HT-29 (cell line): ENCODE measurements around the gene PDE6B. TPM values are rescaled to one million over a fixed set of nuclear protein-coding genes. Genes with fewer than 3 reads are reported as not detected.
"Not testable (repeated sequence)": the region's sequence is repeated elsewhere in the genome, so short reads cannot be mapped to it uniquely, and the experiment has no call there.

Experiments used
- DNase-seq: peaks from one replicate; pipeline ENCODE4 v3.0.0-alpha.2; 2015; ENCODE audit warnings: low spot score
- total RNA-seq: library from RNA; depleted of rRNA; stranded (reverse); fragments of >200 nt; shearing (Covaris generic); gene quantifications from 2 replicates; pipeline ENCODE4 v1.2.3, GENCODE V29; 2014

Gene PDE6B
- total RNA-seq, 1 experiment from 2014 or later, result not detected

DNA sequence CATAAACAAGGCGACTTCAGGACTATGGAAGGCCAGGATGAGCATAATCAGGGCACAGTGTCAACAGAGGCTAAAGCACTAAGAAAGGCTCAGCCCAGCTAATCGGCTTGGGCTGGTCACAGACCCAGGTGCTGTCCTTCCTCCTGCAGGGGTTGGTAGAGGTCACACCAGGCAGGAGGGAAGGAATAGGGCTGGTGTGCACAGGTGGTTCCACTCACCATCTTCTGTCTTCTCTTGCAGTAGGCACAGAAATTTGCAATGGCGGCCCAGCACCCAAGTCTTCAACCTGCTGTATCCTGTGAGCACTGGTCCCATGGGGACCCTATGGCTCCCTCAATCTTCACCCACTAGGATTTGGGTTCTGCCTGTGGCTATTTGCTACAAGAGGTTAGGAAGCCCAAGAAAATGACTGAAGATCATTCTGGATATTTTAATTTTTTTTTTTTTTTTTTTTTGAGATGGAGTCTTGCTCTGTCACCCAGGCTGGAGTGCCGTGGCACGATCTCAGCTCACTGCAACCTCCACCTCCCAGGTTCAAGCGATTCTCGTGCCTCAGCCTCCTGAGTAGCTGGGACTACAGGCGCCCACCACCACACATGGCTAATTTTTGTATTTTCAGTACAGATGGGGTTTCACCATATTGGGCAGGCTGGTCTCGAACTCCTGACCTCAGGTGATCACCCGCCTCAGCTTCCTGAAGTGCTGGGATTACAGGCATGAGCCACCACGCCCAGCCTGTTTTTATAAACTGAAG is 44.6 kb downstream of the PDE6B start:
- not testable (repeated sequence) for DNase-seq

DNA sequence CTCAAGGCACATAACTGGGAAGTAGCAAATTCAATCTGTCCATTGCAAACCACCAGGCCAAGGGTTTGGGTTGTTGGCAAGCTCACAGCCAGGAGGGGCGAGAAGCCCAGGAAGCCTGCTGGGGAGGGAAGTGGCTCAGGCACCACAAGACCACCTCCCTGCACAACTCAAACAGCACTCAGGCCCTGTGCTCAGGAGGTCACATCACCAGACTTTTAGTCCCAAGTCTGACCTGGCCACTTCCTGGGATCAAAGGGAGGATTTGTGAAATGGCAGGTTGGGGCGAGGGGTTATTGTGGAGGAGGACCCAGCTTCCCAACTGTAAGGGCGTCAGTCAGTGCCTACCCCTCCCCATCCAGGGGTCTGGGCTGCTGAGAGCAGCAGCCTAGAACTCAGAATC is 46.4 kb downstream of the PDE6B start:
- no peak for DNase-seq

DNA sequence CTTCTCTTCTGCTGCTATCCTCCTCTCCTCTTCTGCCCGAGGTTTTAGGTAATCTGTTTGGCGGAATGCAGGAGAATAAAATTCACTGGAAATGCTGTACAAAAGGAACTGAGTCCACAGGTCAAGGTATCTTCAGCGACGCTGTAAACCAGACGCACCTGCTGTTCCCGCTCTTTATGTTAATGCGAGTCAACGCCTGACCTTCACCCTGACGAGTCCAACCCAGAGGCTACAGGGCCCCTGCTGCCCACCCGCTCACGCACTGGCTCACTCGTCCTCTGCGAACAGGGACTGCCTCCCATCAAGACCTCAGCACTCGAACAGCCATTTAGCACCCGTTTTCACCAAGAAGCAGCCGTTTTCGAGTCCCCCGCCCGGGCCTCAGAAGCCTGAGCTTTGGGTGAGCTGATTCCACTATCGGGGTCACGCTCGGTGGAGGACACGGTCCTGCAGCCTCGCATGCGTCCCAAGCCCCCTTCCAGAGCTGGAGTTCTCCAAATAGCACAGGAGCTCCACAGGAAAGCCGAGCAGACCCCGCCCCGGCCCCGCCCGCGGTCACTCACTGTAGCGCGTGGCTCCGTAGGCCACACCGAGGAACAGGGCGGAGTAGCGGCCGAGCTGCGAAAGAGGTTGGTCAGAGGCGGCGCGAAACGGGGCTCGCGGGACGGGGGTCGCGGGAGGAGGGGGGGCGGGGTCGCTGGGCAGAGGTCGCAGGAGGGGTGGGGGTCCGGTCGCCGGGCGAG is 48.1 kb downstream of the PDE6B start:
- DNase-seq, result no peak

DNA sequence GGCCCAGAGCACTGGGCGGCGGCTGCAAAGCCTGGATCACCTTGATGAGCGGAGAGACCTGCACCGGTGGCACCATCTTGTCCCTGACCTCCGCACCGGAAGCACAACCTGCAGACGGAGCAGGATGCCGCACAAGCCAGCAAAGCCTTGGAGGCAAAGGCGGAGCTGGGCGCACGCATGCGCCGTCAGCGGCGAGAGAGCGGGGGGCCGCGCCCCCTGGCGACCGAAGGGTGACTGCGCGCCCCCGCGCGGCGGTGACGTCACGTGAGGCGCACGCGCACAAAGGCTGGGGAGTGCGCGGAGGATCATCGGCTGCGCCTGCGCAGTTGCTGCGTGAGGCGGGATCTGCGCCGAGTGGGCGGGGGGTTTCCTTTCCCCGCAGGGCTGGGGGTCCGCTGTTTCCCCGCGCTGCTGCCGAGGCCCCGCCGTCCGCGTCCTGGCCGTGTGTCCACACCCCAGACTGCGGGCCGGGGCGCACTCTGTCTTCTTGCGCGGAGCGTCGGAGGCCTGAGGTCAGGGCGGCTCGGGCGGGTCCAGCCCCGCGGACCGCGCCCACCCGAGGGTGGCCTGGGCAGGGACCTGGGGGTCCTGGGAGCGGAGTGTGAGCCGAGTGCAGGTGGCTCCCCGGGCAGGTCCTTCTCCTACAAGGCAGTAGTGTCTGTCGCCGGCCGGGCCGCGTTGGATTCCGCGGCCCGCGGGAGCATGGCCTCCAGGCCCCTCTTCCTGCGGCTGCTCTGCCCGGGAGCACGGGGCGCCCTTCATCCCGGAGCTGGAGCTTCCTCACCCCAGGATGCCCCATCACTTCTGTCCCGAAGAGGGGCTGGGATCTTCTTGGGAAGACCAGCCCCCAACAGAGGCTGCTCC is 49.0 kb downstream of the PDE6B start, which contains the start of the genes ATP5ME and MYL5:
TSS of gene ATP5ME (minus strand) at position 105 of the 864 bp plus-strand sequence. CDS start at position 76, 29 bp downstream.
TSS of gene MYL5 (plus strand) at position 371 of the 864 bp plus-strand sequence. CDS start 3,485 bp downstream, outside the sequence.
- peak; percentile 94 for DNase-seq

DNA sequence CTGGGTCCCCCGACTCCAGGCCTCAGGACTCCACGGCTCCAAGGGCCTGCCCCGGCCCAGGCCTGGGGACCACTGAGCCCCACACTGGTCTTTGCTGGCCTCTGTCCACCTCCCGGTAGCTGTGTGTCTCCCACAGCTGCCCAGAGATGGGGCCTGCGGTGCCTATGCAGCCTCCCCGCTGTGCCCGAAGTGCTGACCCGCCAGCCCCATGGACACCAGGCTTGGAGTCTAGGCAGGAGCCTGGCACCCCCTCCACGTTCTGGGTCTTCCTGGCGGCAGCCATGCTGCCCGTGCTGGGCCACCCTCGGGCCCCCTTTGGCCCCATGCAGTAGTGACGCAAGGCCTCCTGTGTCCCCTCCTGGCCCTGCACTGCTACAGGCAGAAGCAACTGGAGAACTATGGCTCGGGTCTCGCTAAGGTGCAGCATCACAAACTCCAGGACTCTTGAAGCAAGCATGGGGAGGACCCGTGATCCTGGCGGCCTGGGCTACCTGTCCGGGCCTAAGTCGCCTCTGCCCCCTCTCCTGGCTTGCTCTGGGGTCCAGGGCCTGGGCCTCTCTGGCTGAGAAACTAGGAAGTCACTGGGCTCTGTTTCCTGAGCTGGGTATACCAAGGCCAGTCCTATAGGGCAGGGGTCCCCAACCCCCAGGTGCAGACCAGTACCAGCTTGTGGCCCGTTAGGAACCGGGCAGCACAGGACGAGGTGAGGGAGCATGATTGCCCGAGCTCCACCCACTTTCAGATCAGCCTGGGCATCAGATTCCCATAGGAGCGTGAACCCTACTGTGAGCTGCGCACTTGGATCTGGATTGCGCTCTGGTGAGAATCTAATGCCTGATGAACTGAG is 49.9 kb downstream of the PDE6B start:
- DNase-seq, result no peak

DNA sequence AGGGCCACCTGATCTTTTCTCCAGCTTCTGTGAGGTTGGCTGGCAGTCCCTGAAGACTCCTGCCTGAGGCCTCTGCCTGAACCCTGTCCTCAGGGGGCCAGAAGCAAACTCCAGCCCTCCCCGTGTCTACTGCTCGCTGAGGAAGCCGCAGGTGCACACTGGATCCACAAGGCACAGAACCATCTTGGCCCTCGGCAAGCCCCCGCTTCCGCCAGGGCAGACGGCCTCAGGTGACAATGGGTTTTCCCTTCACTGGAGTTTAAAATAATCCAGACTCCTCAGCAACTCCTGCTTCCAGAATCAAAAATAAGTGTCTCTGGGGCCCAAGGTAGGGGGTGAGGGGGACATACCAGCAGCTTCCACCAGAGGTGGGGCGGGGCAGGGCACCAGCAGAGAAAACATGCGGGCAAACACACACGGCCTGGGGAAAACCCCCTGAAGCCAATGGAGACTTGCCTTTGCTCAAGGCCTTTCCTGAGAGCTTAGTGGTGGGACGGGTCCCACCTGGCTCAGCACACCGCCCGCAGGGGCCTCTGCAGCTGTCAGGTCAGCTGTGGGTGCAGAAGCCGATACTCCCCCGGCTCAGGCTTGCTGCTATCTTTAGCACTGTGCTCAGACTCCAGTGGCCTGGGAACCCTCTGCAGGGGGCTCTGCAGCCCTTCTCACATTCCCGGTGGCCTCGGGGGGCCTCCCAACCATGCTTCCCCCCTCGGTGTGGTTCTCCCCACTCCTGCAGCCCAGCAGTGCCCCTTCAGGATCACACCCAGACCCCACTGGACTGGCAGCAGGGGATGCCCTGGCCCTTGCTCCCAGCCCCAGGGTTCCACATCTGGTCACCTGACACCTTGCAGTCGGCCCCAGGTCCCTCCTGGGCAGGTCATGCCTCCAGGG is 50.9 kb downstream of the PDE6B start:
- no peak for DNase-seq

DNA sequence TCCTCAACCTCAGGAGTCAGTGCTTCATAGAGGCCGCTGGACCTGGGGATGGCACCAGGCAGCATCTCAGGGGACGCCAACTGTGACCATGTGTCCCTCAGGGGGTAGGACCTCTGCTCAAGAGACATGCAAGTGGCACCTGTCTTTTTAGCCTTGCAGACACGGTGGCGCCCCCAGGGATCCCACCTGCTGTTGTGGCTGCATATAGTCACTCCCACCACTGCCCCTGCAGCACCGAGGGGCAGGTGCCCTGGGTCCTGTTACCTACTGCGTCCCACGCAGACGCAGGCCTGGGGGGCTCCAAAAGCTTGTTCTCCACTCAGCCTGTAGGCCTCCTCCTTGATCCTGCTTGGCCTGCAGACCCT is 51.5 kb downstream of the PDE6B start:
- DNase-seq, result no peak

DNA sequence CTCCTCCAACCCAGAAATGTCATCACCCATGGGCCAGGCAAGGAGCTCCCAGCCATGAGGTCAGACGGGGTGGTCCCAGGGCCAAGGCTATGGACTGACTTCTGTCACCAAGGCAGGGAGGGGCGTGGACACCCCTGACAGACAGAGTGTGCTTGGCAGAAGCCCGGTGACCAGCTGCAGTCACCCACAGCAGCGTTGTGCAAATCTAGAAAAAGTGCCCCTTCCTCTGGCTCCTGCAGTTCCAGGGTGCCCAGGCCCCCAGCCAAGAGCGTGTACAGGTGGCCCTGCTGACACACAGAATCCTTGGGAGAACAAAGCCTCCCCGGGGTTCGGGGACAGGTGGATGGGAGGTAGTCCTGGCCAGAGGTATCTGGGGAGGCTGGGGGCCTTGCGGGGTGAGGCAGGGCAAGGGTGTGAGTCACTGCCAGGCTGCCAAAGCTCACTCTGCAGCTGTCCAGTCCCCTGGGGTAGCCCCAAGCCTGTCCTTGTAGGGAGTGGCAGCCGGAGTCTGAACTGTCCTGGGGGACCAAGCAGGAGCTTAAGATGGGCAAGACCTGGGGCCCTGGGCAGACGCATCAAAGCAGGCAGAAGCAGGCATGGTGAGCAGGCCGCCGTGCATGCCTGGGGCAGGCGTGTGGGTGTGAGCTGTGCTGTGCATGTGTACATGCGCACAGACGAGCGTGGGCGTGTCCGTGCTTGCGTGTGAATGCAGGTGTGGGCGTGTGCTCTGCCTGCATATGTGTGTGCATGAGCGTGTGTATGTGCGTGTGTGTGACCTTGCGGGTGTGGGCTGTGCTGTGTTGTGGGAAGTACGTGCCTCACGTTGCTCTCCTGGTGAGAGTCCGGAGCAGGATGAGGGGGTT is 52.3 kb downstream of the PDE6B start:
- peak; percentile 64 for DNase-seq

DNA sequence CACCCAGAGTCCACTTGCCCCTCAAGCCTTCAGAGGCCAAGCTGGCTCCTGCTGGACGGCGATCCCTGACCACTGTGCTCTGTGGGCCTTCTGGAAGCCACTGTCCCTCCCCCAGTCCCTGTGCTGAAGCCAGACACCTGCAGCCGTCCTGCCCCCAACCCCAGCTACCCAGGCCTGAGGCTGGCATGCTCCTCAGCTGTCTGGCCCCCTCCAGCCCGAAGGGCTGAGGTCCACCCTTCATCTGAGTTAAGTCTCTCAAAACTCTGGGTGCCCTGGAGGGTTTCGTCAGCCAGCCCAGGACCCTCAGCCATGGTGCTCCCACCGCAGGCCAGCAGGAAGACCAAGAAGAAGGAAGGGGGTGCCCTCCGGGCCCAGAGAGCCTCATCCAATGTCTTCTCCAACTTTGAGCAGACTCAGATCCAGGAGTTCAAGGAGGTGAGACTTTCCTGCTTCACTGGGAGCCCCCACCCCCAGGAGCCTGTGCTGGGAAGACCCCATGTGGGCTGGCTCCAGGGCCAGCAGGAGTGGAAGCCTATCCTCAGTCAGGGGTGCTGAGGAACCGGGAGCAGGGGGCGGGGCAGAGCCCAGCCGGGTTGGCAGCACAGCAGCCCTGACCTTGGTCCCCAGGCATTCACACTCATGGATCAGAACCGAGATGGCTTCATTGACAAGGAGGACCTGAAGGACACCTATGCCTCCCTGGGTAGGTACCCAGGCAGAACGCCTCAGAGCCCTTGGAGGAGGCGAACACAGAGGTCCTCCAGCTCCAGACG is 53.1 kb downstream of the PDE6B start:
- DNase-seq, result no peak

DNA sequence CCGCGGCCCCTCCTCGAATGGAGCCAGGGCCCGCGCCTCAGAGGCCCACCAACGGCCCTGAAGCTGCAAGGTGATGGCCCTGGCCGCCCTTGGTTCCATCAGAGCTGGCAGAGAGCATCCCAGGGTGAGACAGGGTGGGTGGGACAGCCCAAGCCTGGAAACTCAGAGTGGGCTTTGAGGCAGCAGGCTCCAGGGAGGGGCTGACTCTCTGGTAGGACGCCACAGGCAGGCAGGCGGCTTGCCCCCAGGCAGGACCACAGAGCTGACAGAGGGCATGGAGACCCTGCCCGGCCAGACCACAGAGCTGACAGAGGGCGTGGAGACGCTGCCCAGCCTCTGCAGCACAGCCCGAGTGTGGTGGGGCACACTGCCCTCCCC is 53.7 kb downstream of the PDE6B start:
- DNase-seq, result no peak

DNA sequence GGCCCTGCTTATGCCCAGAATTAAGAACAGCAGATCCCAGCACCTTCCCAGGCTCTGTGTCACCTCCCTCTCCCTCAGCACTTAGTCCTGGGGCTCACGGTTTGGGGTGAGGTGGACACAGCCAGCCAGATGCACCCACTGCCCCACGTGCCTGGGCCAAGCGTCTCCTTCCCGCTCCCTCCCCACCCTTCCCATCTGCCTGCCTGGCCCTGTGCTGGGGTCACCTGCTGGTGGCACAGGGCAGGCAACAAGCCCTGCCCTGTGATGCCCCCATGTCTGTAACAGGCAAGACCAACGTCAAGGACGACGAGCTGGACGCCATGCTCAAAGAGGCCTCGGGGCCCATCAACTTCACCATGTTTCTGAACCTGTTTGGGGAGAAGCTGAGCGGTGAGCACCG is 54.3 kb downstream of the PDE6B start:
- no peak for DNase-seq

DNA sequence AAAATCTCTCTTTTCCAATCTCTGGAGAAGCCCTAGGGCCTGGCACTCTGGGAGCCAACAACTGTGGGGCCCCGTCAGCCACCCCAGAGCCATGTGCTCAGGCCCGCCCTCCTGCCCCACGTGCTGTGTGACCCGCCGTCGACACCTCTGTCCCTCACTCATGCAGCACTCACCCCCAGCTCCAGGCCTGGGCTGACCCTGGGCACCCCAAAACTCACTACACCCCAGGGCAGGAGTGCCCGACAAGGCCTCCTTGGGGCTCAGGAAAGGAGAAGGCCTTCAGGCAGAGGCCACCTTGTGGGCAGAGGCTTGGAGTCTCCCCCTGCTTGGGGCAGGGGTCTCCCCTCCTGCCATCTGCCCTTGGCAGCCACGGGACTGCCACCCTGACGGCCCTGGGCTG is 54.7 kb downstream of the PDE6B start:
- no peak for DNase-seq

DNA sequence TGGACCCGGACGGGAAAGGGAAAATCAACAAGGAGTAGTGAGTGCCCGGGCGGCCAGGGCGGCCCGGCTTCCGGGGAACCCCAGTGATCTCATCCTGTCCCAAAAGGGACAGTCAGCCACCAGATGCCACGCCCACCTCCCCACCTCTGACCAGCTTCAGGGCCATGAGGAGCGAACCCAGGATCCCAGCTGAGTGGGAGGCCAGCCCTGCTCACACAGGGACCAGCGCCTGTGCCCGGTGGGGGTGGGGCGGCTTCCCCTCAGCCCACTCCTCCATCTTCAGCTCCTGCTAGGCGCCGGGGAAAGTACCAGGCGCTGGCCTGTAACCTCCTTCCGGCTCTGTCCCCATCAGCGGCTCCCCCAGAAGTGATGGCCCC is 55.2 kb downstream of the PDE6B start:
- no peak for DNase-seq

DNA sequence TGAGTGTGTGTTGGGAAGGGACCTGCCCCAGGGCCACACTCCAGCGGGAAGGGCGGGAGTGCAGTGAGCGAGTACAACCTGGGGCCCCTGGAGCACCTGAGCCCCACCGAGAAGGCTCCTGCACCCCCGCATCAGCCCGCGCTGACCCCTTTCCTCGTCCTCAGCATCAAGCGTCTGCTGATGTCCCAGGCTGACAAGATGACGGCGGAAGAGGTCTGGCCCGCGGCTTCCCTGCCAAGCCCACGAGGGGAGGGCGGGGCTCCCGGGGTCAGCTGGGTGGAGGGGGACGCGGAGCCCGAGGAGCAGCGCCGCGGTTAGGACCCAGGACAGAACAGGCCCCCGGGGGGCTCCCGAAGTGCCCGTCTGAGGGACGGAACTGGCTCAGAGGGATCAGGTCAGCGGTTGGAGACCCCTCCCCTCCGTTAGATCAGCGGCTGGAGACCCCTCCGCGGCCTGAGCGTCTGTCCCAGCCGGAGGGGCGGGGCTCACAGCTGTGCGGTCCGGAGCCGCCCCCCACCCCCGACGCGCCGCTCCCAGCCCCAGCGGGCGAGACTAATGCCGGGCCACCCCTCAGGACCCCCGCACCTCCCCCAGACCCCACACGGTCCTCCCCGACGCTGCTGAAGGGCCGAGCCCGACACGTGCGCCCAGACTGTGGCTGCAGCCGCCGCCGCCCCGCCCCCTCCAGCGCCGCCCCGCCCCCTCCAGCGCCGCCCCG is 55.7 kb downstream of the PDE6B start:
- no peak for DNase-seq

DNA sequence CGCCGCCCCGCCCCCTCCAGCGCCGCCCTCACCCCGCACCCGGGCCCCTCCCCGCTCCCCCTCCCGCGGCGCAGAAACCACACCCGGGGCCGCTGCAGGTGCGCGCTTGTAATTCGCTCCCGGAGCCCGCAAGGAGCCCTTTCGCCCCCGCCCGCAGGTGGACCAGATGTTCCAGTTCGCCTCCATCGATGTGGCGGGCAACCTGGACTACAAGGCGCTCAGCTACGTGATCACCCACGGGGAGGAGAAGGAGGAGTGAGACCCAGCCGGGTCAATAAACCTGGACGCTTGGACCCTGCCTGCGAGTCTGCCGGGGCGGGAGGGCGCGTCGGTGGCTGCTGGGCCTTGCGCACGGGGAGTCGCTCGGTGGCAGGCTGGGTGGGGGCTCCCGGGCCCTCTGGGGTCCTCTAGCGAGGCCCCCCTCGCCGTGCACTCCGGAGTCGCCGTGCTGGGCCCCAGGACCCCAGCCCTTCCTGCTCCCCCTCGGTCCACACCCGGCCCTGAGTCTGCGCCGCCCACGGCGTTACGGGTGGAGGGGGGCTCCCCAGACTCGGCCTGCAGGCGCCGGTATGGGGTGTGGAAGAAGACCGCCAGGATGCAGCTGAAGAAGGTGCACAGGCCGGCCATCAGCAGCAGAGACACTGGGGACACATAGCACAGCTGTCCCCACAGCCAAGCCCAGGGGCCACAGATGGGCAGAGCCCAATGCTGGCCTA is 56.5 kb downstream of the PDE6B start:
- DNase-seq, result peak; percentile 49

DNA sequence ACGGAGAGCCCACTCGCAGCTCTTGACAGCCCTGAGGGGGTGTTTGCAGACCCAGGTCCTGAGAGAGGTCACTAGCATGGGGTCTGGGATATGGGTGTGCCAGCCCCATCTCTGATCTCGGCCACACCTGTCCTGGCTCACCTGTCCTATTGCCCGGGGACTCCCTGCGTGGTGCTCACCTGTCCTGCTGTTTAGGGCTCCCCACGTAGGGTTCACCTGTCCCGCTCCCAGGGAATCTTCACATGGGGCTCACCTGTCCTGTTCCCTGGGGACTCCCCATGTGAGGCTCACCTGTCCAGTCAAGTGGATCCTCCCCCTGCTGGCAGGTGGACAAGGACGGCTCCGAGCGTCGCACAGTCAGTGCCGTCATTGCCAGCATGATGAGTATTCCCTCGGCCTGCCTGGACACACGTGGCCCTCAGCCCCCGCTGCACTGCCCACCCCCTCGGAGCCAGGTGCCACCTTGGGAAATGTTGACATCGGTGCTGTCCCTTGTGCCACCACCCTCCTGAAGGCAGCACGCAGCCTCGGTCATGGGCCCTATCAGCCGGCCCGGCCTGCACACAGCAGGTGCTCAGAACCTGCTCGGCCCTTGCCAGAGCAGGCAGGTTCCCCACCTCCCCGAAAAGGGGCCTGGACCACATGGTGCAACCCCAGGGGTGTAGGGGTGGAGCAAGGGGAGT is 57.3 kb downstream of the PDE6B start:
- peak; percentile 54 for DNase-seq
